Lower leg skin (tissue), 4 donors: ENCODE data around the gene NKD1. TPM values are rescaled to one million over a fixed set of nuclear protein-coding genes. Genes with fewer than 3 reads are reported as not detected.

Source experiments
- DNase-seq, 2 donors: peaks; one replicate each; pipeline ENCODE4 v3.0.0-alpha.2; 2019; ENCODE audit warnings: low spot score in 2 of 2
- H3K4me3 ChIP-seq: fragments of 200-600 bp; sonication (generic); 2 replicates; pipeline ENCODE4 v1.5.1; 2017; ENCODE audit warnings: mild to moderate bottlenecking, low read depth; ENCODE audit not compliant: poor library complexity, severe bottlenecking
- CTCF ChIP-seq, 3 donors: fragments of 450-650 bp; IDR thresholded peaks; one replicate each; pipeline ENCODE4 v1.5.1; 2016; ENCODE audit warnings: antibody characterized with exemption in 3 of 3, mild to moderate bottlenecking in 3 of 3, moderate library complexity in 2 of 3
- POLR2A ChIP-seq, 2 donors: fragments of 450-650 bp; IDR thresholded peaks; one replicate each; pipeline ENCODE4 v1.6.1; 2016 to 2017; ENCODE audit warnings: antibody characterized with exemption in 2 of 2, mild to moderate bottlenecking in 1 of 2, moderate library complexity in 1 of 2
- WGBS, 2 donors: methylation state at CpG; one replicate each; pipeline ENCODE4 v1.1.5; 2018; 5-methylcytosine and 5-hydroxymethylcytosine counted together
- intact Hi-C: fragments of 100-400 bp; cut with DNase I; formaldehyde crosslinking; loops from one replicate; pipeline ENCODE4 v1.15.0; 2023; ENCODE audit warnings: low total_unique reads
- total RNA-seq, 4 donors: library from RNA; depleted of rRNA; stranded (reverse); fragments of >200 nt; gene quantifications; one replicate each; pipeline ENCODE4 v1.1.0, GENCODE V29; 2016

The NKD1 gene
- total RNA-seq, 4 donors from 2014 or later = 5.1 to 15.2 (median 7.2) TPM

DNA sequence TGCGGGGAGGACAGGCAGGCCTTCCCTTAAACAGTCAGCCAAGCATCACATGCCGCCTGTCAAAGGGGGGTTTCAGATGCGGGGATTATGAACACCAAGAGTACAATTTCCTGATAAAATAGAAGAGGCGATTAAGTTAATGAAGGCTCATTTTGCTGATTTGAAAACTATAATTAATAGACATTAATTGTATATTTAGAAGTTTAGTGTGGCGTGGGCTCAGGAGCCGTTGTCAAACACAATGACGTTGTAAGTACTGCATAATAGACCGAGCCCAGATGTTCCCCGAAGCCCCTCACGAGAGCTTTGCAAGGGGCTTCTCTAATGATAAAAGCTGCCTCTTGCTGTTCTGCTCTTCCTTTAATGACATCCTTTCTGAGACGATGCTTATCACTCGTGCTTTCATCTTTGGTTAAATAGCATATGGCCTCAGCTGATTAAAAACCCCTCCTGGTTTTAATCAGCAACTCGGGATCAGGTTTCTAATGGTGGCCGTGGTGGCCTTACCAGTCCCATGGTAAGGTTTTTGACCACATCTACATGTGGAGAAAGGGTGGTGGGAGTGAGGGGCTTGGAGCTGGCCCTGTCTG is 104.7 kb downstream of the NKD1 start:
- H3K4me3 ChIP-seq = no peak overlapping the region
- intact Hi-C loops = no loop called here
- TF ChIP-seq POLR2A (IDR thresholded peaks at IDR 0.05) (no peak), CTCF (IDR thresholded peaks at IDR 0.05) (no peak)
- WGBS, 2 donors = 73 to 74% methylated on average over 14 of the region's 14 CpGs
- DNase-seq = no peak

DNA sequence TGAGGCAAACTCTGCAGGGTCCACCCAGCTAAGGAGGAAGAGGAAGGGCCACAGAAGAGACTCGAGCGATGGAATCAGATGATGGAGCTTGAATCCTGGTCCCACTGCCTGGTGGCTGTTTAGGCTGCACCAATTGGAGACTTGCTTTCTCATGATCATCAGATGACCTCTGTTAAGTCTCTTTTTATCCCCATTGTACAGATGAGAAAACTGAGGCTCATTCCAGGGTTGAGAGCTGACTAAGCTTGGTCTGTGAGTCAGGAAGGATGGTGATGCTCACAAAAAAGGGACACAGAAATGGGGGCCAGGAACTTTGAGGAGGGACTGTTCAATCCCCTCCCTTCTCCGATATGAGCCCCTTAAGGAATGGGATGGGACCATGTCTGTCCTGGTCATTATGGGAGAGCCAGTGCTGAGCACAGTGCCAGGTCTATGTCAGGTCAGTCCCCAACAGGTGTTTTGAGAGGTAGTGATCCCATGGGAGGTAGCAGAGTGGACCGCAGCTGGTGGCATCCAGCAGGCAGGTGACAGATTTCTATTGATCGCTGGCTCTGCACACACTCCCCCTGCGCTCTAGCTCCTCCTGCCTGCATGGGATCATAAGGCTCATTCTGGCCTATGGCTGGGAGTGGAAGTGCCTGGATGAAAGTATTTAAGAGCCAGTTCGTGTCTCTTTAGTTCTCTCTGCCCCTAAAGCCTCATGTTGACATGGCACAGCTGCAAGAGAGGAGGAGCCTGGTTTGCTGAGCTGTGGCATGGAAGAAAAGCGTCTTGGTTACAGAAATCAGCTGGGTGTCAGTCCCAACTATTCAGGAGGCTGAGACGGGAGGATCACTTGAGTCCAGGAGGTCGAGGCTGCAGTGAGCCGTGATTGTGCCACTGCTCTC is 105.7 kb downstream of the NKD1 start:
- intact Hi-C loops = no loop called here
- H3K4me3 ChIP-seq = no peak overlapping the region
- WGBS, 2 donors = 77 to 82% methylated on average over 11 of the region's 11 CpGs
- TF ChIP-seq CTCF (IDR thresholded peaks at IDR 0.05) (no peak), POLR2A (IDR thresholded peaks at IDR 0.05) (no peak)
- no peak for DNase-seq

DNA sequence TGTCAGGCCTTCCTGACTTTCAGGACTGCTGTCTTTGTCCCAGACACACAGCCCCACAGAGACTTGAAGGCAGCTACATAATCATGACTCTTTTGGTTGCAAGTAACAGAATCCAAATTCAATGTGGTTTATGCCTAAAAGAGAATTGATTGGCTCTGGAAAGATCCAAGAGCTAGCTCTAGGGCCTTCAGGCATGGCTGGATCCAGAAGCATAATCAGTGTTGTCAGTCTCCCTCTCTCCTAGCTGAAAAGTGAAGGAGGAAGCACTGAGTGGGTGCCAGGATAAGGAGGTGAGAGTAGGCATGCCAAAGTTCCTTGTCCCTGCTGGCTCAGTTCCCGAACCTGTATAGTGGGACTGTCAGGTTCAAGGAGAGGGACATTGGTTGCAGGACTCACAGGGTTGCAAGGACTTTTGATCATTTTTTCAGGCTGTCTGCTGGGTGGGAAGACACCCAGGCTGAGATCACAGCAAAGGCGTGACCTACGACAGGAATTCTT is 107.4 kb downstream of the NKD1 start:
- 92 to 93% methylated on average over 3 of the region's 3 CpGs for WGBS, 2 donors
- H3K4me3 ChIP-seq = no peak overlapping the region
- intact Hi-C loops = no loop called here
- DNase-seq = no peak
- TF ChIP-seq CTCF (IDR thresholded peaks at IDR 0.05) = no peak
- TF ChIP-seq POLR2A (IDR thresholded peaks at IDR 0.05) = no peak

- WGBS, 2 donors = 43 to 49% methylated on average over 5 of the region's 5 CpGs
- no peak overlapping the region for H3K4me3 ChIP-seq
- DNase-seq = no peak
- intact Hi-C loops = no loop called here
- TF ChIP-seq POLR2A (IDR thresholded peaks at IDR 0.05) (no peak), CTCF (IDR thresholded peaks at IDR 0.05) (no peak)
Measured at GRCh38 chr16:50657241-50657640, 109.0 kb downstream of the NKD1 start.

- no peak for DNase-seq
- no peak for TF ChIP-seq CTCF (IDR thresholded peaks at IDR 0.05)
- TF ChIP-seq POLR2A (IDR thresholded peaks at IDR 0.05) = no peak
- intact Hi-C loops = loop anchor here (10.0 kb wide), 1 partner anchor 285 kb away; no protein-coding TSS in a partner anchor
- 82 to 83% methylated on average over 5 of the region's 5 CpGs for WGBS, 2 donors
- no peak overlapping the region for H3K4me3 ChIP-seq
Measured at GRCh38 chr16:50659806-50660205, 111.6 kb downstream of the NKD1 start.
